OCI-LY1 (cell line): Measurements from ENCODE around the gene CD58.

ENCODE experiments used
- H2AFZ ChIP-seq: fragments of 200-600 bp; sonication (generic), shearing (Covaris generic); 2 replicates; pipeline ENCODE4 v1.6.0; 2014; ENCODE audit warnings: antibody characterized with exemption, mild to moderate bottlenecking, low read length
- H3F3A ChIP-seq: fragments of 200-600 bp; sonication (generic), shearing (Covaris generic); 2 replicates; pipeline ENCODE4 v1.6.0; 2014; ENCODE audit warnings: mild to moderate bottlenecking, antibody characterized with exemption, low read length, moderate library complexity; ENCODE audit not compliant: insufficient read depth
- H3K27ac ChIP-seq: fragments of 200-600 bp; sonication (generic); 2 replicates; pipeline ENCODE4 v1.5.1; 2014; ENCODE audit warnings: low read length, mixed run types, mild to moderate bottlenecking, low read depth; ENCODE audit not compliant: poor library complexity, severe bottlenecking
- H3K27me3 ChIP-seq: fragments of 200-600 bp; sonication (generic); 2 replicates; pipeline ENCODE4 v1.6.0; 2014; ENCODE audit warnings: antibody characterized with exemption, mild to moderate bottlenecking, low read length, moderate library complexity; ENCODE audit not compliant: insufficient read depth
- H3K36me3 ChIP-seq: fragments of 200-600 bp; sonication (generic); 2 replicates; pipeline ENCODE4 v1.6.1; 2014; ENCODE audit warnings: mild to moderate bottlenecking, antibody characterized with exemption, low read length, moderate library complexity, mixed read lengths; ENCODE audit not compliant: insufficient read depth
- H3K4me1 ChIP-seq: fragments of 200-600 bp; sonication (generic); 2 replicates; pipeline ENCODE4 v1.5.1; 2014; ENCODE audit warnings: mild to moderate bottlenecking, low read length, moderate library complexity; ENCODE audit not compliant: insufficient read depth, severe bottlenecking
- H3K4me2 ChIP-seq: fragments of 200-600 bp; sonication (generic), shearing (Covaris generic); 2 replicates; pipeline ENCODE4 v1.6.1; 2014; ENCODE audit warnings: low read length
- H3K4me3 ChIP-seq: fragments of 200-600 bp; sonication (generic); 2 replicates; pipeline ENCODE4 v1.5.1; 2014; ENCODE audit warnings: low read length, low read depth, mild to moderate bottlenecking, mixed read lengths; ENCODE audit not compliant: poor library complexity, severe bottlenecking
- H3K79me2 ChIP-seq: fragments of 200-600 bp; shearing (Covaris generic); 2 replicates; pipeline ENCODE4 v1.6.1; 2016; ENCODE audit warnings: mixed run types, low read length, mixed read lengths; ENCODE audit not compliant: insufficient read depth
- H3K9ac ChIP-seq: fragments of 200-600 bp; sonication (generic), shearing (Covaris generic); 2 replicates; pipeline ENCODE4 v1.6.1; 2014; ENCODE audit warnings: mild to moderate bottlenecking, low read length, mixed read lengths
- H3K9me2 ChIP-seq: fragments of 200-600 bp; sonication (generic), shearing (Covaris generic); 2 replicates; pipeline ENCODE4 v1.6.1; 2014; ENCODE audit warnings: low read depth, mild to moderate bottlenecking, low read length, mixed read lengths
- H3K9me3 ChIP-seq: fragments of 200-600 bp; shearing (Covaris generic); 2 replicates; pipeline ENCODE4 v1.6.1; 2014; ENCODE audit warnings: low read length, mixed read lengths
- H4K20me1 ChIP-seq: fragments of 200-600 bp; sonication (generic), shearing (Covaris generic); 2 replicates; pipeline ENCODE4 v1.6.0; 2016; ENCODE audit warnings: mild to moderate bottlenecking, low read length; ENCODE audit not compliant: insufficient read depth
- CTCF ChIP-seq: fragments of 200-600 bp; sonication (generic), shearing (Covaris generic); IDR thresholded peaks from 2 replicates; pipeline ENCODE4 v1.5.1; 2017; ENCODE audit warnings: mild to moderate bottlenecking, antibody characterized with exemption, low read length, moderate library complexity, mixed read lengths
- EZH2 ChIP-seq: fragments of 200-600 bp; sonication (generic), shearing (Covaris generic); IDR thresholded peaks from 2 replicates; pipeline ENCODE4 v1.8.0; 2017; ENCODE audit warnings: borderline replicate concordance, mixed run types, mild to moderate bottlenecking, antibody characterized with exemption, low read length, moderate library complexity, mixed read lengths

The CD58 gene

GRCh38 chr1:116559304-116559761, 11.5 kb downstream of the CD58 start:
- Histone ChIP-seq H3K4me3 (no peak overlapping the region), H3K27ac (no peak overlapping the region), H4K20me1 (no peaks in the 10 kb centered on the region), H3K79me2 (no peaks in the 10 kb centered on the region), H3K4me2 (no peak overlapping the region), H3K36me3 (no peaks in the 10 kb centered on the region), H3K9me2 (no peaks in the 10 kb centered on the region), H3K27me3 (no peaks in the 10 kb centered on the region), H3K9me3 (no peaks in the 10 kb centered on the region), H2AFZ (no peak overlapping the region), H3K9ac (no peak overlapping the region), H3F3A (no peaks in the 10 kb centered on the region), H3K4me1 (no peaks in the 10 kb centered on the region)
- TF ChIP-seq CTCF (no peak), EZH2 (no peak)

GRCh38 chr1:116558571-116558970, 12.3 kb downstream of the CD58 start:
- Histone ChIP-seq H3K27ac (no peak overlapping the region), H3K4me3 (no peak overlapping the region), H3F3A (no peaks in the 10 kb centered on the region), H3K4me1 (no peaks in the 10 kb centered on the region), H3K4me2 (no peak overlapping the region), H2AFZ (no peak overlapping the region), H3K9me2 (no peaks in the 10 kb centered on the region), H4K20me1 (no peaks in the 10 kb centered on the region), H3K9ac (no peak overlapping the region), H3K79me2 (no peaks in the 10 kb centered on the region), H3K9me3 (no peaks in the 10 kb centered on the region), H3K36me3 (no peaks in the 10 kb centered on the region), H3K27me3 (no peaks in the 10 kb centered on the region)
- TF ChIP-seq CTCF (no peak), EZH2 (no peak)

GRCh38 chr1:116558140-116558549, 12.7 kb downstream of the CD58 start:
- Histone ChIP-seq H3K27me3 (no peaks in the 10 kb centered on the region), H3K27ac (no peak overlapping the region), H4K20me1 (no peaks in the 10 kb centered on the region), H3K9ac (no peak overlapping the region), H2AFZ (no peak overlapping the region), H3K9me3 (no peaks in the 10 kb centered on the region), H3K4me2 (no peak overlapping the region), H3K4me1 (no peaks in the 10 kb centered on the region), H3K4me3 (no peak overlapping the region), H3K79me2 (no peaks in the 10 kb centered on the region), H3K9me2 (no peaks in the 10 kb centered on the region), H3F3A (no peaks in the 10 kb centered on the region), H3K36me3 (no peaks in the 10 kb centered on the region)
- TF ChIP-seq EZH2 (no peak), CTCF (no peak)
